Mononuclear cell (primary cell): ENCODE measurements around the gene LCA5L. TPM values are rescaled to one million over a fixed set of nuclear protein-coding genes. Genes with fewer than 3 reads are reported as not detected.
"Not testable (repeated sequence)": the region's sequence is repeated elsewhere in the genome, so short reads cannot be mapped to it uniquely, and the experiment has no call there.

Experiments
- H3K27me3 ChIP-seq: 2 replicates; pipeline ENCODE4 v1.6.0; 2011; ENCODE audit warnings: low read length, control low read depth; ENCODE audit not compliant: insufficient read depth
- H3K4me1 ChIP-seq: 2 replicates; pipeline ENCODE4 v1.5.1; 2011; ENCODE audit warnings: mild to moderate bottlenecking, low read length, control low read depth; ENCODE audit not compliant: insufficient read depth
- H3K4me3 ChIP-seq: 2 replicates; pipeline ENCODE4 v1.5.1; 2011; ENCODE audit warnings: mild to moderate bottlenecking, low read length, moderate library complexity
- H3K9me3 ChIP-seq: 2 replicates; pipeline ENCODE4 v1.5.1; 2011; ENCODE audit warnings: low read depth, mild to moderate bottlenecking, control low read depth, low read length
- total RNA-seq: library from RNA; depleted of rRNA; stranded (reverse); fragments of >200 nt; gene quantifications from one replicate; pipeline ENCODE4 v1.2.3, GENCODE V29; 2012

The LCA5L gene
- total RNA-seq, 1 donor = not detected

DNA sequence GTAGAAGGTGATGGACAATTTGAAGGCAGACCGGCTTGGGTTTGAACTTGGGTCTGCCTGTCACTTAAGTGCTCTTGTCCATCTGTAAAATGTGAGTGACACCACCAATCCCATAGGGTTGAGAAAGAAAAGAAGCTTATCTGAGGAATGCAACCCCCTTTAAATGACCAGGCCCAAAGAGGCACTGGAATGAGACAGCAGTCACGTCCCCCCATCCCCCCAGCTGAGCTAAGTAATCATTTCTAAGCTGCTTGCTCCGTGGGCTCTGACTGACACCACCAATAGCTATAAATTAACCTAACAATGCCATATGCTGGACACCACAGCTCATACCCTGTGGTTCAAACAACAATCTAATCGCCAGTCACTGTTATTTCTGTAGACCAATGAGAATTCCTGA is 15.1 kb downstream of the LCA5L start:
- no peak overlapping the region for H3K4me3 ChIP-seq
- no peaks in the 10 kb centered on the region for H3K4me1 ChIP-seq
- H3K9me3 ChIP-seq = no peaks in the 10 kb centered on the region

DNA sequence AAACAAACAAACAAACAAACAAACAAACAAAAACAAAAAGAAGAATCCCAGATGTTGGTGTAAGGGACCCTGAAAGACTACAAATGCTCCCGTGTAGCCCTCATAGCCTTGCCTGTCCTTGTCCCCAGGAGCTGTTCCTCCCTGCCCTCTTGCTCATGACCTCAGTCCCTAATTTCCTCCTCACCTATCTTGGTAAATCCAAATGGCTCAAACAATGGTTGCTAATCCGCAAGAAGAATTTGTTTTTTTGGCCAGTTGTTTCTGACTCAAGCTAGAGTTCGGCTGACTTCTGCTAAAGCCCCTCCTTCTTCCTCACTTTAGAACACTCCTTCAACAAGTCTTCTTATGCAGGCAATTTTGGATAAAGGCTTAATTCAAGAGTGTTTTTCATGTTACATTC is 15.6 kb downstream of the LCA5L start:
- Histone ChIP-seq H3K4me3 (no peak overlapping the region), H3K4me1 (no peaks in the 10 kb centered on the region), H3K27me3 (no peaks in the 10 kb centered on the region), H3K9me3 (no peaks in the 10 kb centered on the region)

More for the DNA sequence above, 15.1 kb downstream of the LCA5L start:
- H3K27me3 ChIP-seq = no peaks in the 10 kb centered on the region

DNA sequence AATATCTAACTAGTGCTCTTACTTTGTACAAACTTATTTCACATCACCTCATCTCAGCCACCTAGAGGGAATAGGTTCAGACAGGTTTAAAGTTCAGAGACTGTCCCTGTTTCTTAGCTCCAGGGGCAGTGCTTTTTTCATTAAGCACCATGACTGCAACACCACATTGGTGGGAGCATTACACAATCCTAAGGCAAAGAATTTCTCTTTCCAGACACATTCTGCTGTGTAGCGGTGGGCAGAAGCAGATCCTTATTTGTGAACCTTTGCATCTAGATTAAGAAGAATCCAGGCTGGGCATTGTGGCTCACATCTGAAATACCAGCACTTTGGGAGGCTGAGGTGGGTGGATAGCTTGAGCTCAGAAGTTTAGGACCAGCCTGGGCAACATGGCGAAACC is 16.1 kb downstream of the LCA5L start:
- no peaks in the 10 kb centered on the region for H3K9me3 ChIP-seq
- no peaks in the 10 kb centered on the region for H3K27me3 ChIP-seq
- H3K4me3 ChIP-seq = no peak overlapping the region
- H3K4me1 ChIP-seq = no peaks in the 10 kb centered on the region

DNA sequence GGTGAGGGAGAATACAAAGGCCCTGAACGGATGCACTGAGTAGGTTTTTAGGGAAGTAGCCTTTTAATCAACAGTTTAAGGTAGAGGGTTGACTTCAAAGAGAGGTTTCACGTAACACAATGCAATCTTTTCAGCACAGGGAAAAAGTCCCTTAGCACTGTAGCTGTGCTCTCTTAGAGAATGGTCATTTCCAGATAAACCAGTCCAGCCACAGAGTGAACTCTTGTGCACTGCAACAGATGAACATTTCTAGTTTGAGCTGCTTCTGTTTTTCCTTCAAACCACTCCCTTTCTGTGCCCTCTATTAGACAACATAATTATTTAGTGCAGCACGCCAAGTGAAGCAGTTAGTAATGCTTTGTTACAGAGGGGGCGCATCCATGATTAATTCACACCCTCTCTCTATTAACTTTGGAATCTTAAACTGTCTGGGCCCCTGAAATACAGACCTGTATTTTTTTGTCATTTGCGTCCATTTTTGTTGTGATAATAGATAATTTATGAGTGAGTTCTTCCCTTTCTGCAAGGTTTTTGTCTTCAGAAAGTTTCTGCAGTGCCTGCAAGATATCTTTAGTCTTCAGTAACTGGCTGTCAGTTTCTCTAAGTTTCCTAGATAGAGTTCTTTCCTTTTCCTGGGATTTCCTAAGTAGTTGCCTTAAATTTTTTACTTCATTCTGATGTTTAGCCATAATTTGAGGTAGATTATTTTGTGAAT is 22.9 kb downstream of the LCA5L start:
- Histone ChIP-seq H3K4me3 (no peak overlapping the region), H3K9me3 (no peaks in the 10 kb centered on the region), H3K4me1 (no peaks in the 10 kb centered on the region), H3K27me3 (no peaks in the 10 kb centered on the region)

DNA sequence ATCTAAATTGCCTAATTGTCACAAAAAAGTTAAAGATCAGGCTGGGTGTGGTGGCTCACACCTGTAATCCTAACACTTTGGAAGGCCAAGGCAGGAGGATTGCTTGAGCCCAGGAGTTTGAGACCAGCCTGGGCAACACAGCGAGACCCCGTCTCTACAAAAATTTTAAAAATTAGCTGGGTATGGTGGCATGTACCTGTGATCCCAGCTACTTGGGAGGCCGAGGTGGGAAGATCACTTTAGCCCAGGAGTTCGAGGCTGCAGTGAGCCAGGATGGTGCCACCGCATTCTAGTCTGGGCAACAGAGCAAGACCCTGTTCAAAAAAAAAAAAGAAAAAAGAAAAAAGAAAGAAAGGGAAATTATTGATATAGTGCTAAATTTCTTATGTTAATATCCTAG is 26.4 kb downstream of the LCA5L start:
- not testable (repeated sequence) for H3K4me1 ChIP-seq, H3K9me3 ChIP-seq, H3K27me3 ChIP-seq, H3K4me3 ChIP-seq

DNA sequence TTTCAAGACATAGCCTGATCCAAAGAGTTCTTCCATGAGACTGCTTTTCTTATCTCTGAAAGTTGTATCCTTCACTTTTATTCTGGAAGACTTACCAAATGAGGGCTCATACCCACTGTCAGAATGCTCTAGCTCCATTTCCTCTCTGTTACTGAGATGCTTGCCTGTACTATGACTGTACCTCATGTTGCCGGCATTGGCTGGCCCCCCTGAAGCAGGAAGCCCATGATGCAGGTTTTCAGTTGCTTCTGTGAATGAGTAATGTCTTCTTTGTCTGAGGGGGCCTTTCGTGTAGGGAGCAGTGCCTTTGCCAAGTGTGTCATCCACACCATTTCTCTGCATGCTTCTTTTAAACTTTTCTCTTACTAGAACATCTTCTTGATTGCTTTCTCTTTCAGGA is 39.5 kb downstream of the LCA5L start:
- H3K4me3 ChIP-seq = no peak overlapping the region
- no peaks in the 10 kb centered on the region for H3K4me1 ChIP-seq
- no peaks in the 10 kb centered on the region for H3K27me3 ChIP-seq
- H3K9me3 ChIP-seq = no peaks in the 10 kb centered on the region

DNA sequence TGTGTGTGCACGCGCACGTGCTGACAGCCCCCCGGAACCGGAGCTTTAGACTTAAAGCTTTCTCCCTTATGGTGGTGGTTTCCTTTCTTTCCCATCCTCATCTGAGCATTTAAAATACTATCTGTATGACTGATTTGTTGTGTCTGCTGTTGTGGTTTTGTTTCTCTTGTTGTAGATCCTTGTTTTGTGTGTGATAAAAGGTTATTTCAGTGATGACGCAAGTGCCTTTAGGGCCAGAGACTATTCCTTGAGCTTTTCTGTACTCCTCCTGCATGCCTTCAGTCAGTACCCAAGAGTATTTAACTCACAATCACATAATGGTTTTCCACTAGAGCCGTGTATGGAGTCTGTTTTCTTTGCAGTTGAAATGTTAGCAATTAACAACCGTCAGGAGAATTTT is 45.4 kb downstream of the LCA5L start:
- peaks cover 7% of the 10 kb centered on the region for H3K4me1 ChIP-seq
- no peaks in the 10 kb centered on the region for H3K27me3 ChIP-seq
- H3K4me3 ChIP-seq = no peak overlapping the region
- no peaks in the 10 kb centered on the region for H3K9me3 ChIP-seq

DNA sequence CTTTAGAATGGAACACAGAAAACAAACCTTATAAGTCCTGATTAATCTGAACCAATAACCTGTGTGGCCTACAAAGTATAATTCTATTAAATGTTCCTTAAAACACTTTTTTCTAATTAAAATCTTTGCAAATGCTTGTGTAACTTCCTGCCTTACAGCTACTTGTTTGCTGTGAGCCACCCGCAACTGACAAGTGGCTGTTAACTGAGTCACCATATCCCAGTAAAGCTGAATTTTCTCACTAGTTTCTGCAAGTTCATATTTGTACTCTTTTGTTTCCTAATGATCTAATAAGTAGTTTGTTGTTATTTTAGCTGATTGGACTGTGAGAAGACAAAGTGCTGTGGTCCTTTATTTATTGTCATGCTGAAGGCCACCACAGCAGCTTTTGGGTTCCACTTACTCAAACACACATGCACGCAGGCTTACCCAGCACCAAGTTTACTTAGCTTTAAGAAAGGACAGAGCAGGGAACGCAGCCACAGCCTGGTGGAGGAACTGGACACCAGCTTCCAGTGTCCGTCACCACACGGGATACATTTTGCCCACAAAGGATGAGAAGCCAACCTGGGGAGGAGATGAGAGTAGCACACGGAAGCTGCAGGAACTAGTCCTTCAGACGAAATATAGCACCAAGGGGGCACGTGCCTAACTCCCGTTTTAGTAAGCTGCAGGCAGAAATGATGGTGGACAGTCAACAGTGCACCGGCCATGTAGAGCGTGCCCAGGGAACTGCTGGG is 47.8 kb downstream of the LCA5L start:
- Histone ChIP-seq H3K27me3 (no peaks in the 10 kb centered on the region), H3K9me3 (no peaks in the 10 kb centered on the region), H3K4me1 (peaks cover 7% of the 10 kb centered on the region), H3K4me3 (no peak overlapping the region)

DNA sequence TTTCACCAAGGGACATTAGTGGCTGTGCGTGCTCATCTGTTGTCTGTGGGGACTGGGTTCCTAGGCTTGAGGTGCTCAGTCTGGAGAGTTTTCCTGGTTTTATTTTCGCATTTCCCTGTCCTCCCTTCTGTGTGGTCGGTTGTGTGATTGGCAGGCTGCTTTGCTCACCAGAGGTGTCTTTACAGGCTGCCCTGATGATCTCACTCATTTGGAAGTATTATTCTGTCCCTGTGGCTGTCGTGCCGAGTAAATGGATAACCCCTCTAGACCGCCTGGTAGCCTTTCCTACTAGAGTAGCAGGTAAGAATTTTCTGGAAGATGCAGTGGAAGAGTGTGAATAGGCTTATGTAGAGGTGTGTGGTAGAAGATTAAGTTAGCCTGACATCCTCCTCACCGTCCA is 52.6 kb downstream of the LCA5L start:
- no peak overlapping the region for H3K4me3 ChIP-seq
- H3K9me3 ChIP-seq = no peaks in the 10 kb centered on the region
- no peaks in the 10 kb centered on the region for H3K27me3 ChIP-seq
- peaks cover 15% of the 10 kb centered on the region for H3K4me1 ChIP-seq

DNA sequence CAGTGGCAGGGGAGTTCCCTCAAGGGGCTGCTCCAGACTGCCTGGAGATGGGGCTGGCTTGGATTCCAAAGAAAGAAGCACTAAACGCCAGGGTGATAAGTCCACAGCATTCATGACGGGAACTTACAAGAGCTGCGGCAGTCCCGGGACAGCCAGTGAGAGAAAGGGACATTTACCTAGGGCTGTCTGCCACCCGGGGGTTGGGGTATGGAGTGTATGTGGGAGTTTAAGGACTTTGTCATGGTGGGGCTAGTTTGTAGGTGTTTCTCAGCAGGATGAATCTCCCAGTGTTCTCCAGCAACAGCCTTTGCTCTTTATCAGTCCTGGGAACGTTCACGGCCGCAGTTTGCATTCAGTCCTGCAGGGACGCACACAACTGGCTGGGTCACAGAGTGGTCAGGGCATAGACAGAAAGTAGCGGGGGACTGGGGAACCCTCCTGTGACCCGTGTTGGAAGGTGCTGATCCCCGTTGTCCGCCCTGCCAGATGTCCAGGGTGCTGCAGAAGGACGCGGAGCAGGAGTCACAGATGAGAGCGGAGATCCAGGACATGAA is 55.3 kb downstream of the LCA5L start:
- no peaks in the 10 kb centered on the region for H3K9me3 ChIP-seq
- H3K4me3 ChIP-seq = no peak overlapping the region
- peaks cover 28% of the 10 kb centered on the region for H3K4me1 ChIP-seq
- H3K27me3 ChIP-seq = no peaks in the 10 kb centered on the region

DNA sequence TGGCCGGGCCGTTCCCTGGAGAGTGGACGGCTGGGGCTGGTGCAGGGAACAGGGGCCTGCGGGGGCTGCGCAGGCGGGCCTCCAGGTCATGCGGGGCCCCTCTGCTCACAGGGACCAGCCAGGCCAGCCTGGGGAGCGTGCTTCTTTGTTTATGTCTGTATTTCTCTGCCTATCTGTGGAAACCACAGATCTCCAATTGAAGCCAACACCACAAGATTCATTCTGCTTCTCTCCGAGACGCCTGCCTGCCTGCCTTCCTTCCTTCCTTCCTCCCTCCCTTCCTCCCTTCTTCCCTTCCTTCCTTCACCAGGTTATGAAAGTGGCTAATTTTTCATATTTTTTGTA is 56.8 kb downstream of the LCA5L start:
- Histone ChIP-seq H3K4me1 (peaks cover 28% of the 10 kb centered on the region), H3K4me3 (no peak overlapping the region), H3K9me3 (no peaks in the 10 kb centered on the region), H3K27me3 (no peaks in the 10 kb centered on the region)

DNA sequence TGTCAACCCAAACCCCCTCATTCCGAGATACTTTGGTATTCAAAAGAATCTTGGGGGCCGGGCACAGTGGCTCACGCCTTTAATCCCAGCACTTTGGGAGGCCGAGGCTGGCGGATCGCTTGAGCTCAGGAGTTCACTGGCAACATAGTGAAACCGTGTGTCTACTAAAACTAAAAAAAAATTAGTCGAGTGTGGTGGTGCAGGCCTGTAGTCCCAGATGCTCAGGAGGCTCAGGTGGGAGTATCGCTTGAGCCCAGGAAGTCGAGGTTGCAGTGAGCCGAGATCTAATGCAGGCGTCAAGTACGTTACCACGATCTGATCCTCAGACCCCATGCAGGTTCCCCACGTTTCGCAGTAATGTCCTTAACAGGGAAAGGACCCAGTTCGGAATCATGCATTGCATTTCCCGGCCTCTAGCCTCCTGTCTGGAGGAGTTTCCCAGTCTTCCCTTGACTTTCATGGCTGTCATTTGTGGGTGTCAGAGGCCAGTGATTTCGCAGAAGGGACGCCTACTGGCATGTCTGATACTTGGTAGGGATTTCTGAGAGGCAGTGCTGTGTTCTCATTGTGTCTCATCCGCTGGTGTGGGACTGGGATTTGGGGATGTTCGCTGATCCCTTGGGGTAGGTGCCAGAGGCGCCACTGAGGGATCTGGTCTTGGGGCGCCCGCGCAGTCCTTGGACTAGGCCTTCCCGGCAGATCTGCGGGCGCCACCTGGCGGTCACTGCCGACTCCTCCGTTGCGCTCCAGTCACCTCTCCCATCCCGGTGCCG is 57.4 kb downstream of the LCA5L start:
- Histone ChIP-seq H3K4me3 (peak overlapping the region; percentile 40), H3K9me3 (no peaks in the 10 kb centered on the region), H3K27me3 (no peaks in the 10 kb centered on the region), H3K4me1 (peaks cover 28% of the 10 kb centered on the region)

DNA sequence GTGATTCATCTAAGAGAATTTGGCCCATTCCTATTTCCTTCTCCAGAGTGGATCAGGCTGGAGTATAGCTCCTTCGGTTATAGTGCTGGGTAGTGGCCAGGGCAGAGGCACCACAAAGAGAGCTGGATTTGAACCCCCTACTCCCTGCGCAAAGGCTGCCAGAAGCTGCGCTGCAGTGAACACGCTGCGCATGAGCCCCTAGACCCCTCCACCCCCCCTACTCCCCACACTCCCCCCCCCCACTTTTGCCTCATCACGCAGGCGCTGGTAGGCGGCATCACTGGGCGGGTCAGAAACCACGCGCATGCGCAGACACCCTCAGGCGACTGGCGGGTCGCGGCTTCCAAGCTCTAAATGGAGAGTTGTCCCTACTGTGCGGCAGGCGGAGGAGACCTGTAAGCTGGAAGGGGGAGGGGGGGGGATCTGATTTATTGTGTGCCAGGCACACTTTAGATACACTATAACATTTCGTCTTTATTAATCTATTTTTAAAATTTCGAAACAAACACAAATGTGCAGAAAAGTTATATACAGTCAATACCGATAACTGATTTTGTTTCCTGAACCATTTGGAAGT is 58.0 kb downstream of the LCA5L start:
- Histone ChIP-seq H3K9me3 (no peaks in the 10 kb centered on the region), H3K4me1 (peaks cover 28% of the 10 kb centered on the region), H3K27me3 (no peaks in the 10 kb centered on the region), H3K4me3 (peak overlapping the region; percentile 40)

DNA sequence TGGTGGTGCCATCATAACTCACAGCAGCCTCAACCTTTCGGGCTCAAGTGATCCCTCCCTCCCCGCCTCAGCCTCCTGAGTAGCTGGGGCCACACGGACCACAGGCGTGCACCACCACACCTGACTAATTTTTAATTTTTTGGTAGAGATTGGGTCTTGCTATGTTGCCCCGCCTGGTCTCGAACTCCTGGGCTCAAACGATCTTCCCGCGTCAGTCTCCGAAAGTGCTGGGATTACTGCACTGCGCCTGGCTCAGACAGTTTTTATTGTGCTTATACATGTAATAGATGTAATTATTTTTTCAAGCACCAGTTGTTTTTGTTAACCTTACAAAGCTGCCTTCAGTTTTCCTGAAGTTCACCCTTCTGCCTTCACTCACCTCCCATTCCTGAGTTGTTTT is 58.7 kb downstream of the LCA5L start:
- peaks cover 28% of the 10 kb centered on the region for H3K4me1 ChIP-seq
- no peaks in the 10 kb centered on the region for H3K27me3 ChIP-seq
- no peaks in the 10 kb centered on the region for H3K9me3 ChIP-seq
- H3K4me3 ChIP-seq = no peak overlapping the region

DNA sequence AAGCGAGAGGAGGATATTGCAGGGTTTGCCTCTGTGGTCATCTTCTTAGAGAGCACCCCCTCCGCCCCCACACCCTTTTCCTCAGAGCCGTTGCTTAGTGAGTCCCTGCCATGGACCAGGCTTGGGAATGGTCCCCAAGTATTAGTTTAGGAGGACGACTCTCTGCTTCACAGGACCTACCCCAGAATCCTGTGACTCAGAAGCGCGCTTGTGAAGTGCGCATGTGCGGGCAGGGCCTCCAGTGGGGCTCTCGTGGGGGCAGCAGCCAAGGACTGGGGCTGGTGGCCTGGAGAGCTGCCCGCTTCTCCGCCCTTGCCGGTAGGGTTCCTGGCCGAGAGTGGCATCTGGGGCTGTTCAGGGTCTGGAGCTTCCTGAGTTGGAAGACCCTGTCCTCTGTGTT is 59.4 kb downstream of the LCA5L start:
- Histone ChIP-seq H3K27me3 (no peaks in the 10 kb centered on the region), H3K9me3 (no peaks in the 10 kb centered on the region), H3K4me3 (no peak overlapping the region), H3K4me1 (peaks cover 31% of the 10 kb centered on the region)
